Mesodermal cell (in vitro differentiated cells): ENCODE data around the gene ATRX.
"Not testable (repeated sequence)": the region's sequence is repeated elsewhere in the genome, so short reads cannot be mapped to it uniquely, and the experiment has no call there.

Experiments
- H3K27ac ChIP-seq: 2 replicates; pipeline ENCODE4 v1.7.0; 2013; ENCODE audit warnings: mild to moderate bottlenecking, low read depth, low read length, moderate library complexity; ENCODE audit not compliant: severe bottlenecking
- H3K36me3 ChIP-seq: 2 replicates; pipeline ENCODE4 v1.7.1; 2013; ENCODE audit warnings: mild to moderate bottlenecking, low read length, moderate library complexity; ENCODE audit not compliant: control insufficient read depth, insufficient read depth
- H3K4me1 ChIP-seq: one replicate; pipeline ENCODE4 v1.7.1; 2013; ENCODE audit warnings: mild to moderate bottlenecking, low read length; ENCODE audit not compliant: insufficient read depth, control insufficient read depth, poor library complexity, severe bottlenecking
- H3K4me3 ChIP-seq: 2 replicates; pipeline ENCODE4 v1.7.0; 2013; ENCODE audit warnings: low read length, control low read depth, mild to moderate bottlenecking; ENCODE audit not compliant: insufficient read depth, poor library complexity, severe bottlenecking; ENCODE audit errors: extremely low read depth
- H3K9me3 ChIP-seq: 2 replicates; pipeline ENCODE4 v1.7.1; 2013; ENCODE audit warnings: mild to moderate bottlenecking, low read length, moderate library complexity; ENCODE audit not compliant: control insufficient read depth
- WGBS, 2 experiments: methylation state at CpG; one replicate each; pipeline ENCODE4 v1.1.5; 2013; ENCODE audit warnings: missing lambda C conversion rate in 2 of 2; ENCODE audit not compliant: insufficient coverage in 2 of 2; 5-methylcytosine and 5-hydroxymethylcytosine counted together

The ATRX gene

GRCh38 chrX:77502951-77503525 lies 283.0 kb downstream of the ATRX start:
- Histone ChIP-seq H3K4me1 (peaks cover 3% of the 10 kb centered on the region), H3K27ac (no peak overlapping the region), H3K36me3 (peaks cover 4% of the 10 kb centered on the region), H3K9me3 (no peaks in the 10 kb centered on the region), H3K4me3 (no peak overlapping the region)
- no CpG with 5 or more reads among the region's 2 CpGs for WGBS, 2 experiments

GRCh38 chrX:77500164-77500563 lies 285.9 kb downstream of the ATRX start:
- H3K4me1 ChIP-seq, H3K9me3 ChIP-seq, H3K36me3 ChIP-seq, H3K4me3 ChIP-seq, H3K27ac ChIP-seq: not testable (repeated sequence)
- WGBS, 2 experiments, result no CpG with 5 or more reads among the region's 1 CpG

GRCh38 chrX:77493677-77494553 lies 292.1 kb downstream of the ATRX start:
- Histone ChIP-seq H3K27ac (peak overlapping the region; percentile 23), H3K4me3 (no peak overlapping the region), H3K9me3 (no peaks in the 10 kb centered on the region), H3K4me1 (peaks cover 8% of the 10 kb centered on the region), H3K36me3 (no peaks in the 10 kb centered on the region)
- 64 to 80% methylated on average over 2 to 7 of the region's 20 CpGs for WGBS, 2 experiments

- no peak overlapping the region for H3K27ac ChIP-seq
- H3K9me3 ChIP-seq, result no peaks in the 10 kb centered on the region
- WGBS, 2 experiments, result 80% methylated on average over 2 of the region's 5 CpGs; no CpG with 5 or more reads in 1 of the 2 experiments
- no peaks in the 10 kb centered on the region for H3K36me3 ChIP-seq
- H3K4me3 ChIP-seq, result no peak overlapping the region
- no peaks in the 10 kb centered on the region for H3K4me1 ChIP-seq
These were observed 302.0 kb downstream of the ATRX start for GRCh38 chrX:77484045-77484444.

GRCh38 chrX:77455437-77455836 lies 330.6 kb downstream of the ATRX start:
- Histone ChIP-seq H3K9me3 (no peaks in the 10 kb centered on the region), H3K36me3 (no peaks in the 10 kb centered on the region), H3K4me3 (no peak overlapping the region), H3K4me1 (no peaks in the 10 kb centered on the region), H3K27ac (no peak overlapping the region)
- 100% methylated on average over 1 of the region's 2 CpGs for WGBS, 2 experiments
